SIG-M5 treated with dmso at 0.1 percent for 504 hours (cell line): ENCODE data around the gene HOXA13.

Source experiments
- DNase-seq: peaks from one replicate; lab custom pipeline; 2025; ENCODE audit not compliant: unreplicated experiment; lab: John Stamatoyannopoulos, UW

HOXA13 gene

GRCh38 chr7:27208998-27209397, 9.1 kb upstream of the HOXA13 start:
- DNase-seq, result no peak

- DNase-seq, result no peak
Measured at GRCh38 chr7:27207348-27207985, 7.6 kb upstream of the HOXA13 start.

- DNase-seq, result no peak
Measured at GRCh38 chr7:27205325-27206280, 5.7 kb upstream of the HOXA13 start.

GRCh38 chr7:27204851-27205322, 5.0 kb upstream of the HOXA13 start:
- DNase-seq, result no peak

- DNase-seq, result no peak
Measured at GRCh38 chr7:27203964-27204594, 4.2 kb upstream of the HOXA13 start.

GRCh38 chr7:27203365-27203953, 3.6 kb upstream of the HOXA13 start:
- DNase-seq, result no peak

- no peak for DNase-seq
Measured at GRCh38 chr7:27202862-27203134, 2.9 kb upstream of the HOXA13 start.

GRCh38 chr7:27202018-27202861, 2.3 kb upstream of the HOXA13 start:
- no peak for DNase-seq

GRCh38 chr7:27201580-27202017, 1.7 kb upstream of the HOXA13 start:
- DNase-seq, result no peak

- peak; percentile 86 for DNase-seq
Measured at GRCh38 chr7:27200761-27201579, 1.1 kb upstream of the HOXA13 start.

GRCh38 chr7:27198871-27199801, 755 bp downstream of the HOXA13 start:
- no peak for DNase-seq

- DNase-seq, result no peak
Measured at GRCh38 chr7:27198138-27198841, 1.6 kb downstream of the HOXA13 start.

GRCh38 chr7:27197137-27198042, 2.5 kb downstream of the HOXA13 start:
- DNase-seq, result no peak

- DNase-seq, result peak; percentile 75
Measured at GRCh38 chr7:27196287-27196767, 3.6 kb downstream of the HOXA13 start.

- DNase-seq, result peak; percentile 49
Measured at GRCh38 chr7:27194686-27195379, 5.1 kb downstream of the HOXA13 start.

- DNase-seq, result no peak
Measured at GRCh38 chr7:27194002-27194352, 5.9 kb downstream of the HOXA13 start.
